MM.1S (cell line): ENCODE data around the gene CREBBP.

Source experiments
- CTCF ChIP-seq: fragments of 300-600 bp; sonication (generic); IDR thresholded peaks from 2 replicates; pipeline ENCODE4 v1.5.1; 2016; ENCODE audit warnings: antibody characterized with exemption, low read length, mixed read lengths
- EZH2 ChIP-seq: fragments of 300-600 bp; sonication (generic); optimal IDR thresholded peaks from 2 replicates; pipeline ENCODE3; 2017; ENCODE audit warnings: low read depth, mild to moderate bottlenecking, antibody characterized with exemption, low read length, mixed read lengths
- EZH2phosphoT487 ChIP-seq: fragments of 300-600 bp; sonication (generic); IDR thresholded peaks from 2 replicates; pipeline ENCODE4 v1.6.1; 2018; ENCODE audit warnings: antibody characterized with exemption, low read length

GRCh38 chr16:3739636-3740035 is 140.9 kb downstream of the CREBBP start:
- TF ChIP-seq CTCF (no peak), EZH2phosphoT487 (no peak), EZH2 (no peak)
